A549 (cell line): Measurements from ENCODE around the gene FAM72C.
"Not testable (repeated sequence)": the region's sequence is repeated elsewhere in the genome, so short reads cannot be mapped to it uniquely, and the experiment has no call there.

Experiments
- CHD2 ChIP-seq: fragments of 150-350 bp; IDR thresholded peaks from 2 replicates; pipeline ENCODE4 v1.6.1; 2014; ENCODE audit warnings: low read length; ENCODE audit not compliant: partially characterized antibody
- EP300 ChIP-seq, 2 experiments: fragments of >200 bp; sonication (Bioruptor Twin); formaldehyde crosslinking; IDR thresholded peaks; 2 replicates in 1 of 2; 3 replicates in 1 of 2; pipeline ENCODE4 v1.6.1; 2016 to 2017
- PHF8 ChIP-seq: fragments of 200-600 bp; sonication (generic); IDR thresholded peaks from 2 replicates; pipeline ENCODE4 v1.6.1; 2016; ENCODE audit warnings: low read depth, mild to moderate bottlenecking, antibody characterized with exemption, moderate library complexity, borderline replicate concordance
- POLR2A ChIP-seq: IDR thresholded peaks from 2 replicates; pipeline ENCODE4 v1.6.1; 2012; ENCODE audit warnings: mild to moderate bottlenecking, low read length
- POLR2AphosphoS2 ChIP-seq: conservative IDR thresholded peaks from 2 replicates; pipeline ENCODE4 v1.6.1; 2012; ENCODE audit warnings: low read length, improper control_type of control experiment, inconsistent platforms
- RFX5 ChIP-seq: fragments of 450-650 bp; IDR thresholded peaks from 2 replicates; pipeline ENCODE4 v1.7.1; 2014; ENCODE audit warnings: antibody characterized with exemption, mild to moderate bottlenecking, moderate library complexity
- TF ChIP-seq, protein P1 (sequence below): fragments of >200 bp; sonication (Bioruptor Twin); formaldehyde crosslinking; IDR thresholded peaks from 3 replicates; pipeline ENCODE4 v1.5.1; 2016
- TF ChIP-seq, protein P2 (sequence below): fragments of 200-600 bp; sonication (generic); IDR thresholded peaks from 2 replicates; pipeline ENCODE4 v1.6.1; 2016; ENCODE audit warnings: antibody characterized with exemption, mild to moderate bottlenecking, moderate library complexity
- TF ChIP-seq, protein P3 (sequence below): IDR thresholded peaks from 2 replicates; pipeline ENCODE4 v1.6.1; 2012

DNA sequence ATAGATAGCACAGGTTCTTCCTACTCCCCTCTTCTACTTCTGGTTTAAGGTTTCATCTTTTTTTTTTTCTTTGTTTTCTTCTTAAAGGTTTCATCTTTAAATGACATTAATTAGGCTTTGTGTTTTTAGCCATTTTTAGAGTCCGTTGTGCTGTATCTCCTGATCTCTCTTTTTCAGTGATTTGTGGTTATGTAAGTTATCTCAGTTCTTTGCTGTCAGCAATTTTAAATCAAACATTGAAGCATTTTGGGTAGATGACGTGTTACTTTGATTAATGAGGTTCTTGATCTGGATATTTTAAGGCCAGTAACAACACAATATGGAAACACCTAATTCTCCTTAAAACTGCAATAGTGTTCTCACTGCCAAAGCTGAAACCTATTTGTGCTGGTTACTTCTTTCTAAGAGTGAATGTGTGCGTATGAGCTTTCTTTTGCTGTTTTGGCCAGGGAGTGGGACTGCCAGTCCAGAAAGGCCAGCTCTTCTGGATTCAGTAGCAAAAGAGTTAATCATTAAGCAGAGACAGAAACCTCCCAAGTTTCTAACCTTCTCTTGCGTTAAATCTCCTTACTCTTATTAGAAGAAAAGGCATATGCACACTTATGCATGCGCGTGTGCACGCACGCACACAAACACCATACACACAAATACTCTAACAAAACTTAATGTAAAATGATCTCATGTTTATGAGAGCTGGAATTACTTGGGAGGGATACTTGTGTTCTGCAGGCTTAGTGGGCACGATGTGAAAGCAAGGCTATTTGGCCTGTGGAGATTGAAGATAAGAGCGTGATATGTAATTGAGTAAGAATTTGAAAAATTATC, 17.0 kb upstream of the FAM72C start:
- TF ChIP-seq, protein P1, sequence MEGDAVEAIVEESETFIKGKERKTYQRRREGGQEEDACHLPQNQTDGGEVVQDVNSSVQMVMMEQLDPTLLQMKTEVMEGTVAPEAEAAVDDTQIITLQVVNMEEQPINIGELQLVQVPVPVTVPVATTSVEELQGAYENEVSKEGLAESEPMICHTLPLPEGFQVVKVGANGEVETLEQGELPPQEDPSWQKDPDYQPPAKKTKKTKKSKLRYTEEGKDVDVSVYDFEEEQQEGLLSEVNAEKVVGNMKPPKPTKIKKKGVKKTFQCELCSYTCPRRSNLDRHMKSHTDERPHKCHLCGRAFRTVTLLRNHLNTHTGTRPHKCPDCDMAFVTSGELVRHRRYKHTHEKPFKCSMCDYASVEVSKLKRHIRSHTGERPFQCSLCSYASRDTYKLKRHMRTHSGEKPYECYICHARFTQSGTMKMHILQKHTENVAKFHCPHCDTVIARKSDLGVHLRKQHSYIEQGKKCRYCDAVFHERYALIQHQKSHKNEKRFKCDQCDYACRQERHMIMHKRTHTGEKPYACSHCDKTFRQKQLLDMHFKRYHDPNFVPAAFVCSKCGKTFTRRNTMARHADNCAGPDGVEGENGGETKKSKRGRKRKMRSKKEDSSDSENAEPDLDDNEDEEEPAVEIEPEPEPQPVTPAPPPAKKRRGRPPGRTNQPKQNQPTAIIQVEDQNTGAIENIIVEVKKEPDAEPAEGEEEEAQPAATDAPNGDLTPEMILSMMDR, result not testable (repeated sequence)
- not testable (repeated sequence) for TF ChIP-seq PHF8; RFX5; EP300 (IDR thresholded peaks at IDR 0.05); POLR2A; POLR2AphosphoS2; CHD2
- TF ChIP-seq, protein P2, sequence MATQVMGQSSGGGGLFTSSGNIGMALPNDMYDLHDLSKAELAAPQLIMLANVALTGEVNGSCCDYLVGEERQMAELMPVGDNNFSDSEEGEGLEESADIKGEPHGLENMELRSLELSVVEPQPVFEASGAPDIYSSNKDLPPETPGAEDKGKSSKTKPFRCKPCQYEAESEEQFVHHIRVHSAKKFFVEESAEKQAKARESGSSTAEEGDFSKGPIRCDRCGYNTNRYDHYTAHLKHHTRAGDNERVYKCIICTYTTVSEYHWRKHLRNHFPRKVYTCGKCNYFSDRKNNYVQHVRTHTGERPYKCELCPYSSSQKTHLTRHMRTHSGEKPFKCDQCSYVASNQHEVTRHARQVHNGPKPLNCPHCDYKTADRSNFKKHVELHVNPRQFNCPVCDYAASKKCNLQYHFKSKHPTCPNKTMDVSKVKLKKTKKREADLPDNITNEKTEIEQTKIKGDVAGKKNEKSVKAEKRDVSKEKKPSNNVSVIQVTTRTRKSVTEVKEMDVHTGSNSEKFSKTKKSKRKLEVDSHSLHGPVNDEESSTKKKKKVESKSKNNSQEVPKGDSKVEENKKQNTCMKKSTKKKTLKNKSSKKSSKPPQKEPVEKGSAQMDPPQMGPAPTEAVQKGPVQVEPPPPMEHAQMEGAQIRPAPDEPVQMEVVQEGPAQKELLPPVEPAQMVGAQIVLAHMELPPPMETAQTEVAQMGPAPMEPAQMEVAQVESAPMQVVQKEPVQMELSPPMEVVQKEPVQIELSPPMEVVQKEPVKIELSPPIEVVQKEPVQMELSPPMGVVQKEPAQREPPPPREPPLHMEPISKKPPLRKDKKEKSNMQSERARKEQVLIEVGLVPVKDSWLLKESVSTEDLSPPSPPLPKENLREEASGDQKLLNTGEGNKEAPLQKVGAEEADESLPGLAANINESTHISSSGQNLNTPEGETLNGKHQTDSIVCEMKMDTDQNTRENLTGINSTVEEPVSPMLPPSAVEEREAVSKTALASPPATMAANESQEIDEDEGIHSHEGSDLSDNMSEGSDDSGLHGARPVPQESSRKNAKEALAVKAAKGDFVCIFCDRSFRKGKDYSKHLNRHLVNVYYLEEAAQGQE, result not testable (repeated sequence)
- TF ChIP-seq, protein P3, sequence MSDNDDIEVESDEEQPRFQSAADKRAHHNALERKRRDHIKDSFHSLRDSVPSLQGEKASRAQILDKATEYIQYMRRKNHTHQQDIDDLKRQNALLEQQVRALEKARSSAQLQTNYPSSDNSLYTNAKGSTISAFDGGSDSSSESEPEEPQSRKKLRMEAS, result not testable (repeated sequence)
